HEK293T (cell line): ENCODE measurements around the gene PRKCA.

Source experiments
- ARNT ChIP-seq: fragments of 450-650 bp; IDR thresholded peaks from 2 replicates; pipeline ENCODE4 v1.6.1; 2017; ENCODE audit warnings: mild to moderate bottlenecking
- FOXK2 ChIP-seq: fragments of 450-650 bp; IDR thresholded peaks from 2 replicates; pipeline ENCODE4 v1.6.1; 2016; ENCODE audit warnings: mild to moderate bottlenecking
- FOXM1 ChIP-seq: fragments of 450-650 bp; IDR thresholded peaks from 2 replicates; pipeline ENCODE4 v1.6.1; 2017; ENCODE audit warnings: mild to moderate bottlenecking, borderline replicate concordance
- LEF1 ChIP-seq: fragments of 450-650 bp; IDR thresholded peaks from 2 replicates; pipeline ENCODE4 v1.6.1; 2017; ENCODE audit warnings: mild to moderate bottlenecking, borderline replicate concordance
- NFRKB ChIP-seq: fragments of 450-650 bp; IDR thresholded peaks from 2 replicates; pipeline ENCODE4 v1.6.1; 2016; ENCODE audit warnings: mild to moderate bottlenecking, moderate library complexity
- PKNOX1 ChIP-seq: fragments of 450-650 bp; IDR thresholded peaks from 2 replicates; pipeline ENCODE4 v1.6.1; 2016
- SP1 ChIP-seq: fragments of 450-650 bp; IDR thresholded peaks from 2 replicates; pipeline ENCODE4 v1.6.1; 2017
- SUZ12 ChIP-seq: fragments of 450-650 bp; IDR thresholded peaks from 2 replicates; pipeline ENCODE4 v1.6.1; 2016; ENCODE audit warnings: mild to moderate bottlenecking

- TF ChIP-seq ARNT (no peak), SP1 (no peak), FOXM1 (no peak), SUZ12 (no peak), PKNOX1 (peak; percentile 37), FOXK2 (no peak), LEF1 (no peak), NFRKB (no peak)
These were observed 28.2 kb downstream of the PRKCA start for GRCh38 chr17:66330646-66331037.
